ENCODE results near the gene TTLL11. TPM values are rescaled to one million over a fixed set of nuclear protein-coding genes. Genes with fewer than 3 reads are reported as not detected.

The TTLL11 gene
- total RNA-seq, 4 donors from 2014 or later, result 3.2 to 11.8 (median 9.0) TPM

DNA sequence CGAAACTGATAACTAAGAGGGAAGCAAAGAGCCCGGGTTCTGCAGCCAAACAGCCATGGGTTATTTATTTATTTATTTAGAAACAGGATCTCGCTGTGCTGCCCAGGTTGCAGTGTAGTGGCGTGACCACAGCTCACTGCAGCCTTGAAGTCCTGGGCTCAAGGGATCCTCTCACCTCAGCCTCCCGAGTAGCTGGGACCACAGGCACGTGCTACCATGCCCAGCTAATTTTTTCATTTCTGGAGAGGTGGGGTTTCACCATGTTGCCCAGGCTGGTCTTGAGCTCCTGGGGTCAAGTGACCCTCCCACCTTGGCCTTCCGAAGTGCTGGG, 42.4 kb upstream of the TTLL11 start:
- Histone ChIP-seq H3K27ac (no peak overlapping the region), H3K27me3 (peaks cover 0 to 9% (median 0%) of the 10 kb centered on the region in 4 donors), H3K4me3 (no peak overlapping the region), H3K36me3 (no peaks in the 10 kb centered on the region), H3K9me3 (no peaks in the 10 kb centered on the region), H3K4me1 (peaks cover 0 to 23% (median 0%) of the 10 kb centered on the region in 3 donors)
- DNase-seq, result no peak
- intact Hi-C loops (cut with DNase I), result no loop called here
- no peak for TF ChIP-seq POLR2A (IDR thresholded peaks at IDR 0.05)
- TF ChIP-seq, protein P1, sequence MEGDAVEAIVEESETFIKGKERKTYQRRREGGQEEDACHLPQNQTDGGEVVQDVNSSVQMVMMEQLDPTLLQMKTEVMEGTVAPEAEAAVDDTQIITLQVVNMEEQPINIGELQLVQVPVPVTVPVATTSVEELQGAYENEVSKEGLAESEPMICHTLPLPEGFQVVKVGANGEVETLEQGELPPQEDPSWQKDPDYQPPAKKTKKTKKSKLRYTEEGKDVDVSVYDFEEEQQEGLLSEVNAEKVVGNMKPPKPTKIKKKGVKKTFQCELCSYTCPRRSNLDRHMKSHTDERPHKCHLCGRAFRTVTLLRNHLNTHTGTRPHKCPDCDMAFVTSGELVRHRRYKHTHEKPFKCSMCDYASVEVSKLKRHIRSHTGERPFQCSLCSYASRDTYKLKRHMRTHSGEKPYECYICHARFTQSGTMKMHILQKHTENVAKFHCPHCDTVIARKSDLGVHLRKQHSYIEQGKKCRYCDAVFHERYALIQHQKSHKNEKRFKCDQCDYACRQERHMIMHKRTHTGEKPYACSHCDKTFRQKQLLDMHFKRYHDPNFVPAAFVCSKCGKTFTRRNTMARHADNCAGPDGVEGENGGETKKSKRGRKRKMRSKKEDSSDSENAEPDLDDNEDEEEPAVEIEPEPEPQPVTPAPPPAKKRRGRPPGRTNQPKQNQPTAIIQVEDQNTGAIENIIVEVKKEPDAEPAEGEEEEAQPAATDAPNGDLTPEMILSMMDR (IDR thresholded peaks at IDR 0.05), result no peak
- 83 to 98% methylated on average over 4 to 7 of the region's 7 CpGs for WGBS, 2 donors

DNA sequence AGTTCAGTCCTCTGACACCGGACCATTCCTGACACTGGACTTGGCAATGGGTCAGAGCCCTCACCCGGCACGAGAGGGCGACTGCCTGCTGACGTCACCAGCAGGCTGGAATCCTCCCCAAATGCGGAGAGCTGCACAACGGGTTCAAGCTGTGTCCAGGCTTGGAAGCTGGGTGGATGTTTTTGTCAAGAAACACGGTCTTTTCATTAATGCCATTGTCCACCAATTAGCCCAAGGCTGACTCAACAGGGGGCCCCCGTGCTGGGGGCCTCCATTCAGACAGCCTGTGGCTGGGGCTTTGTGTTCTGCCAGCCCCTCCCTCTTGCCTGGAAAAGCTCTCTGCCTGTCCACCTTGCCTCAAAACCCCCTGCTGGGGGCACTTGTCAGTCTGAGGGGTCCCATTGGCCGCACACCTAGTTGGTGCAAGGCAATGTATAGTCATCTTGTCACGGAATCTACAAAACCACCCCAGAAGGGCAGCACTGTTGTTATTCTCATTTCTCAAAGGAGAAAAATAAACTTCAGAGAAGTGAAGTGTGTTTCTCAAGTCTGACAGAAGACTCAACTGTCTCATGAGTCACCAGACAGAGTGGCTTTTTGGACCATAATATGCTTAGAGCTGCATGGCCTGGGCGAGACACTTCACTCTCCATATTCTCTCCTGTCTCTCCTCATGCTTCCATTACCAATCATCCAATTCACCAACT, 41.9 kb upstream of the TTLL11 start:
- peaks cover 0 to 9% (median 0%) of the 10 kb centered on the region in 4 donors for H3K27me3 ChIP-seq
- no peak for DNase-seq
- WGBS, 2 donors, result 39 to 62% methylated on average over 3 to 6 of the region's 12 CpGs

GRCh38 chr9:122133984-122134535, 41.0 kb upstream of the TTLL11 start:
- 63 to 86% methylated on average over 15 of the region's 17 CpGs for WGBS, 2 donors
- TF ChIP-seq POLR2A (IDR thresholded peaks at IDR 0.05), result no peak
- TF ChIP-seq, protein P1 (IDR thresholded peaks at IDR 0.05), result no peak
- Histone ChIP-seq H3K27ac (peak overlapping the region in 2 of 4 donors; percentile 22 to 23), H3K36me3 (no peaks in the 10 kb centered on the region), H3K27me3 (peaks cover 0 to 9% (median 0%) of the 10 kb centered on the region in 4 donors), H3K9me3 (no peaks in the 10 kb centered on the region), H3K4me3 (no peak overlapping the region), H3K4me1 (peaks cover 0 to 23% (median 0%) of the 10 kb centered on the region in 3 donors)
- DNase-seq, result no peak
- intact Hi-C loops (cut with DNase I), result no loop called here

More for the DNA sequence above, 41.9 kb upstream of the TTLL11 start:
- peaks cover 0 to 23% (median 0%) of the 10 kb centered on the region in 3 donors for H3K4me1 ChIP-seq
- no peaks in the 10 kb centered on the region for H3K36me3 ChIP-seq
- H3K9me3 ChIP-seq, result no peaks in the 10 kb centered on the region
- H3K4me3 ChIP-seq, result no peak overlapping the region
- intact Hi-C loops (cut with DNase I), result no loop called here
- H3K27ac ChIP-seq, result peak overlapping the region in 1 of 4 donors; percentile 22
- TF ChIP-seq, protein P1 (IDR thresholded peaks at IDR 0.05), result no peak
- TF ChIP-seq POLR2A (IDR thresholded peaks at IDR 0.05), result no peak

- 66 to 77% methylated on average over 6 to 12 of the region's 12 CpGs for WGBS, 2 donors
- Histone ChIP-seq H3K4me1 (peaks cover 0 to 23% (median 0%) of the 10 kb centered on the region in 3 donors), H3K27ac (peak overlapping the region in 2 of 4 donors; percentile 22 to 23), H3K27me3 (peaks cover 0 to 9% (median 0%) of the 10 kb centered on the region in 4 donors), H3K4me3 (no peak overlapping the region), H3K36me3 (no peaks in the 10 kb centered on the region), H3K9me3 (no peaks in the 10 kb centered on the region)
- intact Hi-C loops (cut with DNase I), result no loop called here
- no peak for DNase-seq
- TF ChIP-seq POLR2A (IDR thresholded peaks at IDR 0.05), result no peak
- TF ChIP-seq, protein P1 (IDR thresholded peaks at IDR 0.05), result no peak
These were observed 40.3 kb upstream of the TTLL11 start for GRCh38 chr9:122133263-122133983.

GRCh38 chr9:122132539-122132938, 39.4 kb upstream of the TTLL11 start:
- TF ChIP-seq, protein P1 (IDR thresholded peaks at IDR 0.05), result no peak
- no peak for TF ChIP-seq POLR2A (IDR thresholded peaks at IDR 0.05)
- no peak for DNase-seq
- 95 to 100% methylated on average over 1 to 3 of the region's 4 CpGs for WGBS, 2 donors
- Histone ChIP-seq H3K27ac (no peak overlapping the region), H3K27me3 (peaks cover 0 to 14% (median 0%) of the 10 kb centered on the region in 4 donors), H3K36me3 (no peaks in the 10 kb centered on the region), H3K4me1 (peaks cover 0 to 23% (median 0%) of the 10 kb centered on the region in 3 donors), H3K9me3 (no peaks in the 10 kb centered on the region), H3K4me3 (no peak overlapping the region)
- intact Hi-C loops (cut with DNase I), result no loop called here
